Measurements from ENCODE around the gene PTPRJ.

DNA sequence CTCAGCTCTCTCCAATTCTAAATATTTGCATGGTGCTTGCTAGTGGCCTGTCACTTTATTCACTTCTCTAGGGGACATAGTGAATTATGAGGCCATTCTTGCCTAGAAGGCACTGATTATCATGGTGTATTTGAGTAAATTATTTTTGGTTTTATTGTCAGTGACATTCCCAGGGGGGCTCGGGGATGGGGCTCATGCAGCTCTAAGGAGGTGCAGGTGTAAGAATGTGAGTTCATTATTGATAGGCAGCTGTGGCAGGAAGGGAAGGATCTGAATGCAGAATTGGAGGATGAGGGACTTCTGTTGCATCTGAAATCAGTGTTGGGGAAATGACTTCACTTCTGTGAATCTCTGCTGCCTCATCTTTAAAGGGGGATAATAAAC lies 182.5 kb downstream of the PTPRJ start:
- TF ChIP-seq SUZ12 (IDR thresholded peaks at IDR 0.05) (no peak), FOXA1 (IDR thresholded peaks at IDR 0.05) (no peak), ZNF384 (IDR thresholded peaks at IDR 0.05) (no peak), SP1 (IDR thresholded peaks at IDR 0.05) (no peak), FOXM1 (IDR thresholded peaks at IDR 0.05; ENCODE audit: borderline replicate concordance) (no peak), FOXK2 (IDR thresholded peaks at IDR 0.05) (no peak), LEF1 (IDR thresholded peaks at IDR 0.05; ENCODE audit: borderline replicate concordance) (no peak)

Data from HEK293T (cell line).